NB4 (cell line): ENCODE measurements around the gene CILP2.

ENCODE experiments used
- DNase-seq: peaks from one replicate; pipeline ENCODE4 v3.0.0; 2010; ENCODE audit warnings: low read depth
- H3K4me3 ChIP-seq: one replicate; pipeline ENCODE4 v1.5.1; 2011; ENCODE audit warnings: mild to moderate bottlenecking, low read depth, low read length, moderate library complexity
- CTCF ChIP-seq: IDR thresholded peaks from one replicate; pipeline ENCODE4 v1.5.1; 2012; ENCODE audit warnings: low read depth, low read length
- MYC ChIP-seq: IDR thresholded peaks from 2 replicates; pipeline ENCODE4 v1.6.1; 2011; ENCODE audit warnings: low read depth, low read length
- POLR2A ChIP-seq: IDR thresholded peaks from 2 replicates; pipeline ENCODE4 v1.6.1; 2011; ENCODE audit warnings: mild to moderate bottlenecking; ENCODE audit not compliant: insufficient read length; ENCODE audit errors: extremely low read depth
- TF ChIP-seq, protein P1 (sequence below): IDR thresholded peaks from 2 replicates; pipeline ENCODE4 v1.6.1; 2011; ENCODE audit warnings: low read depth, low read length

Gene CILP2, protein sequence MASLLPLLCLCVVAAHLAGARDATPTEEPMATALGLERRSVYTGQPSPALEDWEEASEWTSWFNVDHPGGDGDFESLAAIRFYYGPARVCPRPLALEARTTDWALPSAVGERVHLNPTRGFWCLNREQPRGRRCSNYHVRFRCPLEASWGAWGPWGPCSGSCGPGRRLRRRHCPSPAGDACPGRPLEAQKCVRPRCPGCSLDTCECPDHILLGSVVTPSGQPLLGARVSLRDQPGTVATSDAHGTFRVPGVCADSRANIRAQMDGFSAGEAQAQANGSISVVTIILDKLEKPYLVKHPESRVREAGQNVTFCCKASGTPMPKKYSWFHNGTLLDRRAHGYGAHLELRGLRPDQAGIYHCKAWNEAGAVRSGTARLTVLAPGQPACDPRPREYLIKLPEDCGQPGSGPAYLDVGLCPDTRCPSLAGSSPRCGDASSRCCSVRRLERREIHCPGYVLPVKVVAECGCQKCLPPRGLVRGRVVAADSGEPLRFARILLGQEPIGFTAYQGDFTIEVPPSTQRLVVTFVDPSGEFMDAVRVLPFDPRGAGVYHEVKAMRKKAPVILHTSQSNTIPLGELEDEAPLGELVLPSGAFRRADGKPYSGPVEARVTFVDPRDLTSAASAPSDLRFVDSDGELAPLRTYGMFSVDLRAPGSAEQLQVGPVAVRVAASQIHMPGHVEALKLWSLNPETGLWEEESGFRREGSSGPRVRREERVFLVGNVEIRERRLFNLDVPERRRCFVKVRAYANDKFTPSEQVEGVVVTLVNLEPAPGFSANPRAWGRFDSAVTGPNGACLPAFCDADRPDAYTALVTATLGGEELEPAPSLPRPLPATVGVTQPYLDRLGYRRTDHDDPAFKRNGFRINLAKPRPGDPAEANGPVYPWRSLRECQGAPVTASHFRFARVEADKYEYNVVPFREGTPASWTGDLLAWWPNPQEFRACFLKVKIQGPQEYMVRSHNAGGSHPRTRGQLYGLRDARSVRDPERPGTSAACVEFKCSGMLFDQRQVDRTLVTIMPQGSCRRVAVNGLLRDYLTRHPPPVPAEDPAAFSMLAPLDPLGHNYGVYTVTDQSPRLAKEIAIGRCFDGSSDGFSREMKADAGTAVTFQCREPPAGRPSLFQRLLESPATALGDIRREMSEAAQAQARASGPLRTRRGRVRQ

GRCh38 chr19:19538061-19538784 is at the start of gene CILP2:
Gene CILP2, plus strand, starts transcription at chr19:19538265. Its CDS starts 85 bp downstream, at chr19:19538350.
- H3K4me3 ChIP-seq: no peak within 1 kb of the TSS
- TF ChIP-seq, protein P1, sequence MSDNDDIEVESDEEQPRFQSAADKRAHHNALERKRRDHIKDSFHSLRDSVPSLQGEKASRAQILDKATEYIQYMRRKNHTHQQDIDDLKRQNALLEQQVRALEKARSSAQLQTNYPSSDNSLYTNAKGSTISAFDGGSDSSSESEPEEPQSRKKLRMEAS: no peak
- no peak for TF ChIP-seq POLR2A
- no peak for TF ChIP-seq MYC
- DNase-seq: no peak

GRCh38 chr19:19488875-19489690 is 49.0 kb upstream of the CILP2 start:
- H3K4me3 ChIP-seq: no peak overlapping the region
- peak; percentile 92 for DNase-seq
- TF ChIP-seq CTCF (no peak), POLR2A (no peak), MYC (peak; percentile 81)
- TF ChIP-seq, protein P1: peak; percentile 94

DNA sequence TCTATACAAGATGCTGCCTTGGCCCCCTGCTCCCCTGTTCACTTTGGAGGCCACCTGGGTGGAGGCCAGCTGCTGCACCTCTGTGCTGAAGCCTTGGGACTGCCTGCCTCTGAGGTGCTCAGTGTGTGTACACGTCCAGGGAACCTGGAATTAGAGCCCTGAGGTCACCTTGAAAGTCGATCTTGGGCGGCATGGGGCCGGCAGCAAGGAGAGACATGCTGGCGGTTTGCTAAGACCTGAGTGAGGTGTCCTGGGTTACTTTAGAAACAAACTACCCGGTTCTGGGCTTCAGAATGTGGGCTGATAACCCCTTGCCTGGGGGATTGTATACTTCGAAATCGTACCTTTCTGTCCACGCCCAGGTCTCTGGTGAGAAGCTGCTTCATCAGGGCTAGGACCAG is 48.3 kb upstream of the CILP2 start:
- TF ChIP-seq MYC (no peak), CTCF (no peak), POLR2A (no peak)
- TF ChIP-seq, protein P1: no peak
- no peak for DNase-seq
- H3K4me3 ChIP-seq: no peak overlapping the region

DNA sequence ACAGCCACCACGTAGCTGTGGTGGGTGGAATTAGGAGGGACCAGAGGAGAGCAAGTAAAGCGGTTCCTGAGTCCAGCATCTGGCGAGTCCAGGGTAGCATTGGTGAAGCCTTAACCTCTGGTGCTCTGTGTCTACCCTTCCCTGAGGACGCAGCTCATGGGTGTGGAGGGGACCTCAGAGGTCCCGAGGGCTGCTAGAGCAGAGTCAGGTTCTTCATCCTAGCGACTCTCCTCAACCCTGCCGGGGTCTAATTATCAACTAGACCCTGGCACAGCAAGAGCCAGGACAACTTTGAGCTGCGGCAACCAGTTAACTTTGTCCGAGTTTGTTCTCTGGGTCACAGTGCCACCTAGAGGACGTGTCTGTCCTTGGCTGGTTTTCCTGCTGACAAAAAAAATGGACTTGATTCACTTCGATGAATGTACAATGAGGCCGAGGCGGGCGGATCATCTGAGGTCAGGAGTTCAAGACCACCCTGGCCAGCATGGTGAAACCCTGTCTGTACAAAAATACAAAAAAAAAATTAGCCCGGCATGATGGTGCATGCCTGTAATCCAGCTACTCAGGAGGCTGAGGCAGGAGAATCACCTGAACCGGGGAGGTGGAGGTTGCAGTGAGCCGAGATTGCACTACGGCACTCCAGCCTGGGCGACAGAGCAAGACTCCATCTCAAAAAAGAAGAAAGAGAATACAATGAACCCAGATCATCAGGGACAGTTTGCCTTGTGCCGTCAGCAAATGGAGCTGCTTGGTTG is 47.7 kb upstream of the CILP2 start:
- DNase-seq: peak; percentile 82
- TF ChIP-seq MYC (no peak), CTCF (peak; percentile 69), POLR2A (no peak)
- TF ChIP-seq, protein P1: no peak
- no peak overlapping the region for H3K4me3 ChIP-seq

DNA sequence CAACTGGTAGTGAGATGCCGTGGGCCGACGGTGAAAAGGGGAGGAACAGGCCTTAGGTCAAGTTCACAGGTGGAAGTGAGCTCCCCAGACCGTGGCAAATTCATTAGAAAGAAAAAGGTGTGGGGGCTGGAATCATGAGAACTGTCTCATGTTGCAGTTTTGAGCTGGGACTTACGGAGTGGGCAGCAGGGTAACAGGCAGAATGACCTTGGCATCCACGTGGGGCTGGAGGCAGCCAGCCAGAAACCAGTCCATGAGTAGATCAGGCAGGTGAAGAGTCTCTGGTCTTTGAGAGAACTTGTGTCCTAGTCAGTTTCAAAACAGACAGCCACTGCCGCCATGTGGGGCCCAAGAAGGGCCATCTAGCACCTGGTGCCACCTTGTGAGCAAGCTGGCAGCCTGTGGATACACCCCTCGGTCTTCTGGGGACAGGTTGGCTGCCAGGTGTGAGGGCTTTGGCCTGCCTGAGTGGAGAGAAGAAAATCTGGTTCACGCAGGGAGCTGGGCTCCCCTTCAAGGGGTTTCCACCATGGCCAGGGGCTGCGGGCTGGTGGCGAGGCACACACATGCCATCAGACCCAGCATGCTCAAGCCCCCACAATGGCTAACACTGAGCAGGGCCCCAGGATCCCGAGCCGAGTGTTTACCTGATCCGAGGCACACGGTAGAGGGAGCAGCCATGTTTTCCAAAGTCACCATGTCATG is 46.6 kb upstream of the CILP2 start:
- no peak for TF ChIP-seq MYC
- TF ChIP-seq POLR2A: no peak
- TF ChIP-seq, protein P1: no peak
- no peak for TF ChIP-seq CTCF
- no peak for DNase-seq
- no peak overlapping the region for H3K4me3 ChIP-seq
